Activated CD8-positive, alpha-beta memory T cell treated with anti-CD3 and anti-CD28 coated beads for 24 hours (primary cell): ENCODE results near the gene RSPH3.
"Not testable (repeated sequence)": the region's sequence is repeated elsewhere in the genome, so short reads cannot be mapped to it uniquely, and the experiment has no call there.

ENCODE experiments used
- DNase-seq: peaks from one replicate; pipeline ENCODE4 v3.0.0-alpha.2; 2020

RSPH3 gene

GRCh38 chr6:159020011-159020410, 20.0 kb upstream of the RSPH3 start:
- DNase-seq, result no peak

GRCh38 chr6:159017757-159018559, 18.0 kb upstream of the RSPH3 start:
- no peak for DNase-seq

- DNase-seq, result no peak
These were observed 14.4 kb upstream of the RSPH3 start for GRCh38 chr6:159014406-159014805.

- DNase-seq, result no peak
These were observed 13.2 kb upstream of the RSPH3 start for GRCh38 chr6:159013229-159013628.

- no peak for DNase-seq
These were observed 12.2 kb upstream of the RSPH3 start for GRCh38 chr6:159012201-159012600.

GRCh38 chr6:159010037-159010612, 10.1 kb upstream of the RSPH3 start:
- DNase-seq, result not testable (repeated sequence)

- peak; percentile 74 for DNase-seq
These were observed 8.8 kb upstream of the RSPH3 start for GRCh38 chr6:159008656-159009288.

- DNase-seq, result no peak
These were observed 7.5 kb upstream of the RSPH3 start for GRCh38 chr6:159007510-159007909.

- DNase-seq, result no peak
These were observed 5.4 kb upstream of the RSPH3 start for GRCh38 chr6:159005436-159005835.

GRCh38 chr6:159004592-159004991, 4.6 kb upstream of the RSPH3 start:
- DNase-seq, result no peak

GRCh38 chr6:159002432-159003155, 2.6 kb upstream of the RSPH3 start:
- DNase-seq, result no peak

- no peak for DNase-seq
These were observed 792 bp downstream of the RSPH3 start for GRCh38 chr6:158999154-158999665.

- no peak for DNase-seq
These were observed 3.1 kb downstream of the RSPH3 start for GRCh38 chr6:158996856-158997255.

- DNase-seq, result no peak
These were observed 6.4 kb downstream of the RSPH3 start for GRCh38 chr6:158993639-158994038.

GRCh38 chr6:158991017-158991723, 8.8 kb downstream of the RSPH3 start:
- DNase-seq, result no peak

- not testable (repeated sequence) for DNase-seq
These were observed 10.3 kb downstream of the RSPH3 start for GRCh38 chr6:158989711-158990110.

GRCh38 chr6:158988477-158988876, 11.5 kb downstream of the RSPH3 start:
- no peak for DNase-seq

GRCh38 chr6:158987657-158988056, 12.3 kb downstream of the RSPH3 start:
- no peak for DNase-seq

- no peak for DNase-seq
These were observed 21.2 kb downstream of the RSPH3 start for GRCh38 chr6:158978757-158979156.

GRCh38 chr6:158977382-158977781, 22.6 kb downstream of the RSPH3 start:
- DNase-seq, result no peak

GRCh38 chr6:158972241-158973233, 27.5 kb downstream of the RSPH3 start:
- DNase-seq, result no peak
